H1 (cell line): ENCODE data around the gene EIF4E1B. TPM values are rescaled to one million over a fixed set of nuclear protein-coding genes. Genes with fewer than 3 reads are reported as not detected.

Experiments used
- CTCF ChIA-PET: fragments of 300-600 bp; sonication (Branson Sonifier 250); formaldehyde crosslinking; loops from one replicate; lab custom pipeline; 2021; ENCODE audit not compliant: partially characterized antibody; lab: Charles Lee
- POLR2A ChIA-PET: fragments of 300-600 bp; sonication (Branson Sonifier 250); formaldehyde crosslinking; loops from one replicate; lab custom pipeline; 2021; ENCODE audit warnings: inconsistent platforms; ENCODE audit not compliant: partially characterized antibody; lab: Charles Lee
- DNase-seq, 2 experiments: peaks; one replicate each; pipeline versions ENCODE4 v3.0.0 to v3.0.0-alpha.2; 2010 to 2022; ENCODE audit warnings: low spot score in 2 of 2, low read depth in 1 of 2, mixed read lengths in 1 of 2
- FAIRE-seq: peaks from 2 replicates; lab custom pipeline; 2011; peaks lifted over from hg19 to GRCh38; lab: Jason Lieb, UNC
- H2AFZ ChIP-seq: 2 replicates; pipeline ENCODE4 v1.8.1; 2012; ENCODE audit warnings: low read length, inconsistent platforms
- H2AK5ac ChIP-seq: 2 replicates; pipeline ENCODE4 v1.6.1; 2013; ENCODE audit warnings: low read depth, low read length
- H2BK120ac ChIP-seq: replicated peaks from 2 replicates; pipeline ENCODE3; 2013; ENCODE audit warnings: low read depth, low read length, inconsistent platforms
- H2BK12ac ChIP-seq: 2 replicates; pipeline ENCODE4 v1.6.1; 2013; ENCODE audit warnings: low read depth, low read length
- H2BK15ac ChIP-seq: 2 replicates; pipeline ENCODE4 v1.6.1; 2013; ENCODE audit warnings: low read length
- H2BK20ac ChIP-seq: 2 replicates; pipeline ENCODE4 v1.6.1; 2013; ENCODE audit warnings: low read length
- H2BK5ac ChIP-seq: 2 replicates; pipeline ENCODE4 v1.6.1; 2013; ENCODE audit warnings: low read depth, low read length
- H3K14ac ChIP-seq: 2 replicates; pipeline ENCODE4 v1.6.1; 2013; ENCODE audit warnings: inconsistent platforms; ENCODE audit not compliant: insufficient read length
- H3K18ac ChIP-seq: 2 replicates; pipeline ENCODE4 v1.6.1; 2013; ENCODE audit warnings: low read length; ENCODE audit errors: extremely low read depth
- H3K23ac ChIP-seq: 2 replicates; pipeline ENCODE4 v1.6.1; 2013; ENCODE audit warnings: inconsistent platforms; ENCODE audit not compliant: insufficient read length
- H3K23me2 ChIP-seq: 2 replicates; pipeline ENCODE4 v1.6.1; 2013; ENCODE audit warnings: low read depth, low read length
- H3K27ac ChIP-seq: 2 replicates; pipeline ENCODE4 v1.6.1; 2011; ENCODE audit warnings: low read depth, low read length, inconsistent platforms
- H3K27me3 ChIP-seq, 4 experiments: replicated peaks in 1 of 4; 1 replicate in 1 of 4; 2 replicates in 3 of 4; pipeline versions ENCODE4 v1.6.1 to v1.8.1; 2011 to 2013; ENCODE audit warnings: low read length in 3 of 4, mild to moderate bottlenecking in 3 of 4, inconsistent platforms in 2 of 4, mixed read lengths in 2 of 4, moderate library complexity in 1 of 4; ENCODE audit not compliant: control insufficient read depth in 3 of 4, insufficient read depth in 3 of 4; ENCODE audit errors: extremely low read depth in 1 of 4
- H3K36me3 ChIP-seq, 4 experiments: 2 replicates each; pipeline versions ENCODE4 v1.6.1 to v1.8.1; 2011 to 2013; ENCODE audit warnings: mild to moderate bottlenecking in 4 of 4, low read length in 3 of 4, moderate library complexity in 2 of 4, control low read depth in 1 of 4, inconsistent platforms in 1 of 4; ENCODE audit not compliant: insufficient read depth in 4 of 4, control insufficient read depth in 2 of 4
- H3K4ac ChIP-seq: replicated peaks from 2 replicates; pipeline ENCODE3; 2013; ENCODE audit warnings: low read length, low read depth, mixed read lengths, inconsistent platforms; ENCODE audit not compliant: insufficient read length
- H3K4me1 ChIP-seq, 4 experiments: replicated peaks in 1 of 4; 1 replicate in 1 of 4; 2 replicates in 3 of 4; pipeline versions ENCODE4 v1.6.1 to v1.8.1; 2011 to 2013; ENCODE audit warnings: low read length in 3 of 4, inconsistent platforms in 2 of 4, mixed read lengths in 1 of 4; ENCODE audit not compliant: insufficient read depth in 4 of 4, control insufficient read depth in 3 of 4
- H3K4me2 ChIP-seq, 2 experiments: 2 replicates each; pipeline versions ENCODE4 v1.6.1 to v1.8.1; 2011 to 2013; ENCODE audit warnings: low read depth in 2 of 2, low read length in 2 of 2, control low read depth in 1 of 2, inconsistent platforms in 1 of 2, mild to moderate bottlenecking in 1 of 2; ENCODE audit not compliant: insufficient read depth in 1 of 2
- H3K4me3 ChIP-seq, 4 experiments: fragments of 200-600, 300-600 bp in 1 of 4; sonication (generic), shearing (Covaris generic), sonication (Bioruptor Twin) in 1 of 4; 2 replicates each; pipeline versions ENCODE4 v1.5.1 to v1.8.1; 2011 to 2016; ENCODE audit warnings: low read length in 4 of 4, low read depth in 3 of 4, control low read depth in 2 of 4, inconsistent platforms in 2 of 4, mild to moderate bottlenecking in 2 of 4, mixed read lengths in 1 of 4, moderate library complexity in 1 of 4; ENCODE audit not compliant: insufficient read depth in 2 of 4; ENCODE audit errors: extremely low read depth in 1 of 4
- H3K56ac ChIP-seq: replicated peaks from 2 replicates; pipeline ENCODE3; 2013; ENCODE audit warnings: low read depth, mild to moderate bottlenecking, mixed read lengths, low read length, inconsistent platforms; ENCODE audit not compliant: insufficient read length
- H3K79me1 ChIP-seq: 2 replicates; pipeline ENCODE4 v1.6.1; 2013; ENCODE audit warnings: low read depth, low read length, control low read depth
- H3K79me2 ChIP-seq, 2 experiments: 2 replicates each; pipeline versions ENCODE4 v1.6.1 to v1.8.1; 2012 to 2013; ENCODE audit warnings: low read length in 2 of 2, mild to moderate bottlenecking in 2 of 2, inconsistent platforms in 1 of 2; ENCODE audit not compliant: insufficient read depth in 2 of 2, control insufficient read depth in 1 of 2
- H3K9ac ChIP-seq, 4 experiments: replicated peaks in 1 of 4; 1 replicate in 1 of 4; 2 replicates in 3 of 4; pipeline versions ENCODE4 v1.6.1 to v1.8.1; 2011 to 2013; ENCODE audit warnings: low read depth in 3 of 4, low read length in 3 of 4, control low read depth in 2 of 4, mild to moderate bottlenecking in 2 of 4, moderate library complexity in 2 of 4, inconsistent platforms in 1 of 4; ENCODE audit errors: extremely low read depth in 1 of 4
- H3K9me3 ChIP-seq, 2 experiments: 2 replicates each; pipeline versions ENCODE4 v1.6.1 to v1.8.1; 2012 to 2013; ENCODE audit warnings: mild to moderate bottlenecking in 2 of 2, moderate library complexity in 2 of 2, control low read depth in 1 of 2, inconsistent platforms in 1 of 2, low read depth in 1 of 2, low read length in 1 of 2, mixed read lengths in 1 of 2; ENCODE audit not compliant: insufficient read depth in 2 of 2
- H4K20me1 ChIP-seq, 2 experiments: replicated peaks in 1 of 2; 2 replicates each; pipeline versions ENCODE3 to v1.8.1; 2011 to 2013; ENCODE audit warnings: inconsistent platforms in 2 of 2, low read length in 2 of 2, mild to moderate bottlenecking in 1 of 2; ENCODE audit not compliant: insufficient read depth in 2 of 2, control insufficient read depth in 1 of 2
- H4K5ac ChIP-seq: 2 replicates; pipeline ENCODE4 v1.6.1; 2013; ENCODE audit warnings: low read length, low read depth, mixed read lengths, inconsistent platforms; ENCODE audit not compliant: insufficient read length
- H4K8ac ChIP-seq: 2 replicates; pipeline ENCODE4 v1.8.0; 2013; ENCODE audit warnings: mild to moderate bottlenecking, moderate library complexity, low read length, inconsistent platforms; ENCODE audit not compliant: insufficient read depth; ENCODE audit errors: extremely low read depth
- H4K91ac ChIP-seq: replicated peaks from 2 replicates; pipeline ENCODE3; 2013; ENCODE audit warnings: low read length, mixed read lengths, inconsistent platforms; ENCODE audit not compliant: insufficient read length
- JUN ChIP-seq: IDR thresholded peaks from 2 replicates; pipeline ENCODE4 v1.6.1; 2011; ENCODE audit warnings: low read depth, mild to moderate bottlenecking, improper control_type of control experiment, low read length
- MAFK ChIP-seq: IDR thresholded peaks from 2 replicates; pipeline ENCODE4 v1.6.1; 2012; ENCODE audit warnings: low read depth, mild to moderate bottlenecking, improper control_type of control experiment, low read length
- SIN3A ChIP-seq, 2 experiments: IDR thresholded peaks in 1 of 2; conservative IDR thresholded peaks in 1 of 2; 2 replicates each; pipeline ENCODE4 v1.6.1; 2011 to 2012; ENCODE audit warnings: low read length in 2 of 2, improper control_type of control experiment in 1 of 2, low read depth in 1 of 2, mild to moderate bottlenecking in 1 of 2
- WGBS, 2 experiments: shearing (Covaris generic) in 1 of 2; methylation state at CpG; one replicate each; pipeline versions ENCODE4 v1.1.6 to v1.1.7; 2013 to 2015; ENCODE audit warnings: low lambda C conversion rate in 2 of 2, mixed read lengths in 2 of 2, inconsistent platforms in 1 of 2, low coverage in 1 of 2, missing lambda C conversion rate in 1 of 2; ENCODE audit not compliant: insufficient replicate concordance in 2 of 2, insufficient coverage in 1 of 2, insufficient read length in 1 of 2; ENCODE audit errors: extremely low coverage in 1 of 2, missing lambda C conversion rate in 1 of 2; 5-methylcytosine and 5-hydroxymethylcytosine counted together
- polyA plus RNA-seq, 7 experiments: library from polyadenylated mRNA; depleted of rRNA in 3 of 7; stranded (reverse) in 5 of 7; unstranded in 2 of 7; fragments of >200 nt in 5 of 7; fragments of 200-250 nt in 2 of 7; gene quantifications; 1 replicate in 5 of 7; 2 replicates in 1 of 7; 4 replicates in 1 of 7; pipeline versions ENCODE4 v1.2.1 to v1.2.3, GENCODE V29; 2011 to 2013; ENCODE audit warnings: missing spikeins in 2 of 7, mixed read lengths in 2 of 7
- total RNA-seq: library from RNA; stranded (reverse); fragmentation: NEBNext Ultra II Directional; extraction: Animal tissue kit (Norgen Biotek cat#: 25700); gene quantifications from 2 replicates; pipeline ENCODE4 v1.2.1, GENCODE V29; 2021

EIF4E1B gene
- total and polyA plus RNA-seq, 2 of the 8 experiments (the other 6 are each of a cell fraction or from before 2014, with no cell fraction given), result 0.97 to 1.3 TPM

GRCh38 chr5:176654856-176655255, 24.4 kb downstream of the EIF4E1B start:
- POLR2A ChIA-PET, result interaction anchor here (0.8 kb wide), 1 partner anchor 442 kb away, joined by 3 read pairs; no protein-coding TSS in a partner anchor
- CTCF ChIA-PET, result interaction anchor here (1.6 to 35.1 kb wide), 2 partner anchors 32 to 458 kb away, joined by 4 to 859 read pairs; no protein-coding TSS in a partner anchor
- peaks cover 0 to 10% of the 10 kb centered on the region in 2 experiments for H4K20me1 ChIP-seq
- TF ChIP-seq MAFK, result no peak
- no peak for TF ChIP-seq SIN3A (conservative IDR thresholded peaks at IDR 0.05 in 1 of 2, IDR thresholded peaks at IDR 0.05 in 1 of 2; ENCODE audit: low read depth in 1 of 2, low read length in 2 of 2)
- TF ChIP-seq JUN, result no peak

More at GRCh38 chr5:176654856-176655255, 24.4 kb downstream of the EIF4E1B start:
- Histone ChIP-seq H3K27me3 (no peaks in the 10 kb centered on the region), H4K5ac (no peak overlapping the region), H2BK20ac (no peak overlapping the region), H3K79me2 (peaks cover 0 to 13% of the 10 kb centered on the region in 2 experiments; a peak in 1 of 4 replicates), H3K14ac (no peak overlapping the region), H2BK12ac (no peak overlapping the region), H4K91ac (no peak overlapping the region), H4K8ac (no peak overlapping the region), H3K56ac (no peak overlapping the region), H2BK15ac (no peak overlapping the region), H3K18ac (no peak overlapping the region), H3K23ac (no peak overlapping the region), H3K9me3 (no peaks in the 10 kb centered on the region), H2BK120ac (no peak overlapping the region), H3K4me1 (peaks cover 0 to 13% (median 3%) of the 10 kb centered on the region in 4 experiments; a peak in 4 of 7 replicates), H3K4me3 (no peak overlapping the region), H2BK5ac (no peak overlapping the region), H3K27ac (no peak overlapping the region), H2AFZ (no peak overlapping the region), H3K79me1 (peaks cover 6% of the 10 kb centered on the region), H3K9ac (no peak overlapping the region), H3K4me2 (no peak overlapping the region), H3K23me2 (peaks cover 4% of the 10 kb centered on the region; the same call in 1 of the 2 replicates), H3K4ac (no peak overlapping the region), H3K36me3 (peaks cover 0 to 6% (median 2%) of the 10 kb centered on the region in 4 experiments; a peak in 3 of 8 replicates), H2AK5ac (no peak overlapping the region)
- 89% methylated on average over 13 of the region's 14 CpGs; no CpG with 5 or more reads in 1 of the 2 experiments for WGBS, 2 experiments
- DNase-seq (no peak), FAIRE-seq (no peak)
